Neural cell (in vitro differentiated cells): ENCODE results near the gene KRTAP12-2. TPM values are rescaled to one million over a fixed set of nuclear protein-coding genes. Genes with fewer than 3 reads are reported as not detected.

Experiments
- H2AFZ ChIP-seq: fragments of 200-600, 300-800 bp; sonication (generic), shearing (Covaris generic); 2 replicates; pipeline ENCODE4 v1.6.0; 2014; ENCODE audit warnings: low read depth, mild to moderate bottlenecking, antibody characterized with exemption, low read length, moderate library complexity
- H3F3A ChIP-seq: fragments of 200-600 bp; shearing (Covaris generic); 2 replicates; pipeline ENCODE4 v1.6.1; 2016; ENCODE audit warnings: mild to moderate bottlenecking, moderate library complexity, mixed read lengths, antibody characterized with exemption, low read length; ENCODE audit not compliant: insufficient read depth, poor library complexity, severe bottlenecking
- H3K27ac ChIP-seq: fragments of 200-600, 300-800 bp; sonication (generic), shearing (Covaris generic); 2 replicates; pipeline ENCODE4 v1.5.1; 2014; ENCODE audit warnings: mild to moderate bottlenecking, low read length, moderate library complexity
- H3K27me3 ChIP-seq: fragments of 300-800, 200-600 bp; sonication (generic), shearing (Covaris generic); 2 replicates; pipeline ENCODE4 v1.6.0; 2014; ENCODE audit warnings: mild to moderate bottlenecking, low read depth, low read length, moderate library complexity; ENCODE audit not compliant: insufficient read depth
- H3K36me3 ChIP-seq: fragments of 300-800, 200-600 bp; sonication (generic), shearing (Covaris generic); 2 replicates; pipeline ENCODE4 v1.5.1; 2014; ENCODE audit warnings: mild to moderate bottlenecking, antibody characterized with exemption, low read length, moderate library complexity; ENCODE audit not compliant: insufficient read depth
- H3K4me2 ChIP-seq: fragments of 300-800, 200-600 bp; sonication (generic), shearing (Covaris generic); 2 replicates; pipeline ENCODE4 v1.6.0; 2014; ENCODE audit warnings: mild to moderate bottlenecking, low read length
- H3K4me3 ChIP-seq: fragments of 300-800, 200-600 bp; sonication (generic), shearing (Covaris generic); 2 replicates; pipeline ENCODE4 v1.5.1; 2014; ENCODE audit warnings: mild to moderate bottlenecking, low read length, moderate library complexity
- H3K79me2 ChIP-seq: fragments of 200-600 bp; shearing (Covaris generic); replicated peaks from 2 replicates; pipeline ENCODE4 v1.6.0; 2014; ENCODE audit warnings: mild to moderate bottlenecking, low read length, moderate library complexity; ENCODE audit not compliant: insufficient read depth
- H3K9ac ChIP-seq: fragments of 300-800, 200-600 bp; sonication (generic), shearing (Covaris generic); 2 replicates; pipeline ENCODE4 v1.6.1; 2016; ENCODE audit warnings: mild to moderate bottlenecking, low read length, mixed read lengths
- H3K9me2 ChIP-seq: fragments of 200-600 bp; shearing (Covaris generic); 2 replicates; pipeline ENCODE4 v1.6.1; 2016; ENCODE audit warnings: mild to moderate bottlenecking, low read length, mixed read lengths; ENCODE audit not compliant: insufficient read depth
- H3K9me3 ChIP-seq: fragments of 200-600, 300-800 bp; sonication (generic), shearing (Covaris generic); 2 replicates; pipeline ENCODE4 v1.6.1; 2016; ENCODE audit warnings: mild to moderate bottlenecking, mixed run types, low read length, moderate library complexity, mixed read lengths
- H4K20me1 ChIP-seq: fragments of 200-600 bp; shearing (Covaris generic); 2 replicates; pipeline ENCODE4 v1.6.1; 2016; ENCODE audit warnings: mild to moderate bottlenecking, mixed run types; ENCODE audit not compliant: insufficient read depth
- CTCF ChIP-seq: fragments of 450-650 bp; IDR thresholded peaks from 2 replicates; pipeline ENCODE4 v1.5.1; 2014; ENCODE audit warnings: antibody characterized with exemption, mild to moderate bottlenecking, moderate library complexity; ENCODE audit not compliant: poor library complexity, severe bottlenecking
- EP300 ChIP-seq: fragments of 450-650 bp; conservative IDR thresholded peaks from 2 replicates; pipeline ENCODE4 v1.6.1; 2014; ENCODE audit warnings: antibody characterized with exemption, mild to moderate bottlenecking, moderate library complexity; ENCODE audit not compliant: poor library complexity, severe bottlenecking
- EZH2 ChIP-seq: fragments of 200-600, 300-800 bp; shearing (Covaris generic), sonication (generic); IDR thresholded peaks from 2 replicates; pipeline ENCODE4 v1.6.1; 2014; ENCODE audit warnings: antibody characterized with exemption, low read length, borderline replicate concordance, mild to moderate bottlenecking; ENCODE audit not compliant: insufficient read depth, poor library complexity, severe bottlenecking
- MXI1 ChIP-seq: fragments of 450-650 bp; conservative IDR thresholded peaks from 2 replicates; pipeline ENCODE4 v1.6.1; 2014; ENCODE audit warnings: antibody characterized with exemption, mild to moderate bottlenecking; ENCODE audit not compliant: poor library complexity, severe bottlenecking
- POLR2AphosphoS5 ChIP-seq: IDR thresholded peaks from 2 replicates; pipeline ENCODE4 v1.6.1; 2012
- RAD21 ChIP-seq: fragments of 450-650 bp; conservative IDR thresholded peaks from 2 replicates; pipeline ENCODE4 v1.6.1; 2014; ENCODE audit warnings: antibody characterized with exemption, mild to moderate bottlenecking, moderate library complexity
- REST ChIP-seq: IDR thresholded peaks from 2 replicates; pipeline ENCODE4 v1.6.1; 2012; ENCODE audit warnings: borderline replicate concordance
- SMC3 ChIP-seq: fragments of 450-650 bp; conservative IDR thresholded peaks from 2 replicates; pipeline ENCODE4 v1.6.1; 2014; ENCODE audit warnings: antibody characterized with exemption, mild to moderate bottlenecking, moderate library complexity; ENCODE audit not compliant: poor library complexity
- TAF1 ChIP-seq: IDR thresholded peaks from 2 replicates; pipeline ENCODE4 v1.6.1; 2012; ENCODE audit warnings: low read depth
- polyA plus RNA-seq: library from polyadenylated mRNA; depleted of rRNA; stranded (reverse); fragments of >200 nt; gene quantifications from 2 replicates; pipeline ENCODE4 v1.2.3, GENCODE V29; 2014

Gene KRTAP12-2
- polyA plus RNA-seq, 1 donor from 2014 or later, result not detected

GRCh38 chr21:44618504-44618903 lies 48.2 kb downstream of the KRTAP12-2 start:
- H3K9me2 ChIP-seq, result no peaks in the 10 kb centered on the region
- H2AFZ ChIP-seq, result no peak overlapping the region
- no peak overlapping the region for H3K9ac ChIP-seq
- no peaks in the 10 kb centered on the region for H3F3A ChIP-seq
- no peaks in the 10 kb centered on the region for H3K9me3 ChIP-seq
- no peak for TF ChIP-seq SMC3
- no peak for TF ChIP-seq EP300
- TF ChIP-seq POLR2AphosphoS5, result no peak
- TF ChIP-seq CTCF, result no peak
- no peak for TF ChIP-seq MXI1
- TF ChIP-seq REST, result no peak
- TF ChIP-seq RAD21, result no peak
- no peaks in the 10 kb centered on the region for H3K36me3 ChIP-seq
- no peak overlapping the region for H3K27ac ChIP-seq
- H3K4me2 ChIP-seq, result no peak overlapping the region
- H4K20me1 ChIP-seq, result no peaks in the 10 kb centered on the region
- no peak overlapping the region for H3K4me3 ChIP-seq
- H3K27me3 ChIP-seq, result no peaks in the 10 kb centered on the region
- H3K79me2 ChIP-seq, result no peaks in the 10 kb centered on the region

GRCh38 chr21:44617071-44617501 lies 49.6 kb downstream of the KRTAP12-2 start:
- H3K9ac ChIP-seq, result no peak overlapping the region

More at GRCh38 chr21:44617071-44617501, 49.6 kb downstream of the KRTAP12-2 start:
- no peaks in the 10 kb centered on the region for H3K9me3 ChIP-seq
- no peaks in the 10 kb centered on the region for H3K27me3 ChIP-seq
- no peaks in the 10 kb centered on the region for H4K20me1 ChIP-seq
- TF ChIP-seq MXI1 (no peak), REST (no peak), POLR2AphosphoS5 (no peak), TAF1 (no peak), CTCF (no peak), EZH2 (no peak), RAD21 (no peak), SMC3 (no peak), EP300 (no peak)
- no peak overlapping the region for H3K4me3 ChIP-seq
- no peak overlapping the region for H2AFZ ChIP-seq
- H3K9me2 ChIP-seq, result no peaks in the 10 kb centered on the region
- H3K27ac ChIP-seq, result no peak overlapping the region
- H3K4me2 ChIP-seq, result no peak overlapping the region
- no peaks in the 10 kb centered on the region for H3K79me2 ChIP-seq
- H3F3A ChIP-seq, result no peaks in the 10 kb centered on the region
- no peaks in the 10 kb centered on the region for H3K36me3 ChIP-seq
